CMK (cell line): Measurements from ENCODE around the gene SLC4A8.

ENCODE experiments used
- DNase-seq: peaks from one replicate; pipeline ENCODE4 v3.0.0-alpha.2; 2010; ENCODE audit warnings: low read depth

The SLC4A8 gene

GRCh38 chr12:51528852-51529650 is 104.4 kb downstream of the SLC4A8 start:
- DNase-seq: no peak

GRCh38 chr12:51529651-51529970 is 105.0 kb downstream of the SLC4A8 start:
- no peak for DNase-seq

- no peak for DNase-seq
Observed at GRCh38 chr12:51530208-51530607, 105.6 kb downstream of the SLC4A8 start.

GRCh38 chr12:51531284-51531977 is 106.8 kb downstream of the SLC4A8 start:
- no peak for DNase-seq

- DNase-seq: peak; percentile 52
Observed at GRCh38 chr12:51531978-51532497, 107.4 kb downstream of the SLC4A8 start.

GRCh38 chr12:51533799-51534198 is 109.2 kb downstream of the SLC4A8 start:
- DNase-seq: no peak

- DNase-seq: no peak
Observed at GRCh38 chr12:51534216-51535074, 109.8 kb downstream of the SLC4A8 start.

GRCh38 chr12:51536159-51536558 is 111.5 kb downstream of the SLC4A8 start:
- DNase-seq: no peak

- DNase-seq: no peak
Observed at GRCh38 chr12:51538149-51538548, 113.5 kb downstream of the SLC4A8 start.

GRCh38 chr12:51538599-51538998 is 114.0 kb downstream of the SLC4A8 start:
- no peak for DNase-seq

- DNase-seq: no peak
Observed at GRCh38 chr12:51540996-51541395, 116.4 kb downstream of the SLC4A8 start.

GRCh38 chr12:51546097-51546496 is 121.5 kb downstream of the SLC4A8 start:
- DNase-seq: no peak

GRCh38 chr12:51547606-51548005 is 123.0 kb downstream of the SLC4A8 start:
- no peak for DNase-seq

GRCh38 chr12:51548241-51548640 is 123.6 kb downstream of the SLC4A8 start:
- DNase-seq: no peak

GRCh38 chr12:51549637-51550036 is 125.0 kb downstream of the SLC4A8 start:
- no peak for DNase-seq
